Measurements from ENCODE around the gene TBC1D4.

DNA sequence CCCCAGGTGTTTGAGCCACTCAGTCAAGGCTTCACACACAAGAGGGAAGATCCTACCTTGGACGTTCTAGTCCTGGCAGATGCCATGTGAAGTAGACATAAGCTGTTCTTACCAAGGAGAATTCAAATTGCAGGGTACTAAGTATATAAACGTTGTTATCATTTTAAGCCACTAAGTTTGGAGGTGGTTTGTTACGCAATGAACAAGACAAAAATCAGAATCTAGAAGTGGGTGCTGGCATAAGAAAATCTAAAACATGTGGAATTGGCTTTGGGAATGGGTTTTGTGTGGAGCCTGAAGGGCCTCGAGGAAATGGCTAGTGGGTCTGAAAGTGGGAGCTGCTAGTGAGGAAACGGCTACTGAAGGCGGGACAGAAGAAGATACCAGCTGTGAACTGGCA is 83.9 kb downstream of the TBC1D4 start:
- TF ChIP-seq, protein P1, sequence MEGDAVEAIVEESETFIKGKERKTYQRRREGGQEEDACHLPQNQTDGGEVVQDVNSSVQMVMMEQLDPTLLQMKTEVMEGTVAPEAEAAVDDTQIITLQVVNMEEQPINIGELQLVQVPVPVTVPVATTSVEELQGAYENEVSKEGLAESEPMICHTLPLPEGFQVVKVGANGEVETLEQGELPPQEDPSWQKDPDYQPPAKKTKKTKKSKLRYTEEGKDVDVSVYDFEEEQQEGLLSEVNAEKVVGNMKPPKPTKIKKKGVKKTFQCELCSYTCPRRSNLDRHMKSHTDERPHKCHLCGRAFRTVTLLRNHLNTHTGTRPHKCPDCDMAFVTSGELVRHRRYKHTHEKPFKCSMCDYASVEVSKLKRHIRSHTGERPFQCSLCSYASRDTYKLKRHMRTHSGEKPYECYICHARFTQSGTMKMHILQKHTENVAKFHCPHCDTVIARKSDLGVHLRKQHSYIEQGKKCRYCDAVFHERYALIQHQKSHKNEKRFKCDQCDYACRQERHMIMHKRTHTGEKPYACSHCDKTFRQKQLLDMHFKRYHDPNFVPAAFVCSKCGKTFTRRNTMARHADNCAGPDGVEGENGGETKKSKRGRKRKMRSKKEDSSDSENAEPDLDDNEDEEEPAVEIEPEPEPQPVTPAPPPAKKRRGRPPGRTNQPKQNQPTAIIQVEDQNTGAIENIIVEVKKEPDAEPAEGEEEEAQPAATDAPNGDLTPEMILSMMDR (conservative IDR thresholded peaks at IDR 0.05 in 1 of 2, IDR thresholded peaks at IDR 0.05 in 1 of 2; ENCODE audit: low read depth in 1 of 2, low read length in 2 of 2) = no peak
- TF ChIP-seq EZH2 (IDR thresholded peaks at IDR 0.05; ENCODE audit: low read length, missing control alignments) = no peak

All from fibroblast of lung (primary cell).